OCI-LY7 (cell line): ENCODE measurements around the gene KRT3.

Source experiments
- CTCF ChIP-seq: fragments of 200-600 bp; sonication (generic); conservative IDR thresholded peaks from 2 replicates; pipeline ENCODE4 v1.5.1; 2014; ENCODE audit warnings: mild to moderate bottlenecking, antibody characterized with exemption, low read length, moderate library complexity, mixed read lengths
- EZH2phosphoT487 ChIP-seq: fragments of 200-600 bp; sonication (generic); IDR thresholded peaks from 2 replicates; pipeline ENCODE4 v1.6.1; 2018; ENCODE audit warnings: low read depth, borderline replicate concordance, mild to moderate bottlenecking, mixed run types, antibody characterized with exemption, low read length, moderate library complexity, mixed read lengths

DNA sequence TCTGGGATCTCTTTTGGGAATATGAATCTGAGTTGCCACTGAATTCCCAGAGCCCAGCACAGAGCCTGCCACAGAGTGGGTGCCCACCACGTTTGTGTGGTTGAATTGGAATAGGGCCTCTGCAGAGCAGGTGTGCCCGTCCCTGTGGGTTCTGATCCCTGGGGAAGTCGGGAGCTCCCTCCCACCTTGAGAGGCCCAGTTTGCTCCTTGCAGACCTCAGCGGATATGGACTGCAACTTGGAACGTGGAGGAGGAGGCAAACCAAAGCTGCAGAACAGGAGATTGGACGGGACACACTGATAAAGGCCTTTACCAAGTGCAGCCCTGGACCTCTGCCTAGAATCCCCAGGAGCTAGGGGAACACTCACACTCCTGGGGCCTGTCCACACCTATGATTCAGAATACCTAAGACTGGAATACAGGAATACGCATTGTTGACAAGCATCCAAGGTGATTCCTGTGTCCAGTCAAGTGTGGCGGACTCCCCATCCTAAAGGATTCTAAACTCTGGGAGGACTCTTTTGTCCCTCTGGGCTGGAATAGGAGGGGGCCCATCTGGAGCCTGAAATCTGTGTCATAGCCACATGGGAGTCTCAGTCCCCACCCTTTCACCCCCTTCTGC, 21.2 kb downstream of the KRT3 start:
- TF ChIP-seq EZH2phosphoT487, result no peak
- no peak for TF ChIP-seq CTCF
